GM12875 (cell line): ENCODE results near the gene IP6K1.
A peak's percentile ranks its signal among the peaks of the same experiment; 100 is the strongest.

Experiments used
- H3K4me3 ChIP-seq: one replicate; pipeline ENCODE4 v1.5.1; 2011; ENCODE audit warnings: low read depth, low read length, control low read depth
- TF ChIP-seq, protein P1 (sequence below): IDR thresholded peaks from 2 replicates; pipeline ENCODE4 v1.5.1; 2011; ENCODE audit warnings: low read depth, mild to moderate bottlenecking, control low read depth, inconsistent platforms, low read length, moderate library complexity, borderline replicate concordance; ENCODE audit not compliant: insufficient read depth

Gene IP6K1

DNA sequence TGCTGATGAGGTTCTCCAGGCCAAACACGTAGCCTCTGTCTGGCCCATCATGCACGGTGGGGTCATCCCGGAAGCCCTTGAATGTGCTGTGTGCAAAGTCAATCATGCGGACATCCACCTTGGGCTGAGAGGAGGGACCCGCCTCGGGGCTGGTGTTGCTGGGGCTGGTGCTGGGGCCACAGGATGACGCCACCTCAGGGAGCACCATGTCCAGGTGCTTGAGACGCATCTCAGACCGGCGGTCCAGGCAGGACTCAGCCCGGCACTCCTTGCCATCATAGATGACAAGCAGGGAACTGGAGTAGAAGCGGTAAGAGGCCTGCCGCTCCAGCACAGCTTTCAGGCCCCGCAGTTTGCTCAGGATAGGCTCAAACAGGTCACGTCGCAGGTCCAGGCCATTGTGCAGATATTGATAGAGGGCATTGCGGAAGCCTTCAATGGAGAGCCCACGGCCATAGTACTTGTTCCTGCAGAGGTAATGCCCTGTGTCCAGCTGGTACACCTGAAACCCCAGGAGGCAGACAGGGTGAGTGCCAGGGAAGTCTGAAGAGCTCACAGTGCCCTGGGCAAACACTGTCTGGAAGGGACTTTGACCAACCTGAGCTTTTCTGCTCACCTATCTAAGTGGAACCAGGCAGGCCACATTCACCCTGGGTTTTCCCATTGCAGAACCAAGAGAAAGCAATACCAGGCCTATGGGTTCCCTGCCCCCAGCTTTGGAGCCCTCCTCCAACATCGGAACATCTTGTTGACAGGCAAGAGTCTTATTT, 59.0 kb downstream of the IP6K1 start:
- TF ChIP-seq, protein P1, sequence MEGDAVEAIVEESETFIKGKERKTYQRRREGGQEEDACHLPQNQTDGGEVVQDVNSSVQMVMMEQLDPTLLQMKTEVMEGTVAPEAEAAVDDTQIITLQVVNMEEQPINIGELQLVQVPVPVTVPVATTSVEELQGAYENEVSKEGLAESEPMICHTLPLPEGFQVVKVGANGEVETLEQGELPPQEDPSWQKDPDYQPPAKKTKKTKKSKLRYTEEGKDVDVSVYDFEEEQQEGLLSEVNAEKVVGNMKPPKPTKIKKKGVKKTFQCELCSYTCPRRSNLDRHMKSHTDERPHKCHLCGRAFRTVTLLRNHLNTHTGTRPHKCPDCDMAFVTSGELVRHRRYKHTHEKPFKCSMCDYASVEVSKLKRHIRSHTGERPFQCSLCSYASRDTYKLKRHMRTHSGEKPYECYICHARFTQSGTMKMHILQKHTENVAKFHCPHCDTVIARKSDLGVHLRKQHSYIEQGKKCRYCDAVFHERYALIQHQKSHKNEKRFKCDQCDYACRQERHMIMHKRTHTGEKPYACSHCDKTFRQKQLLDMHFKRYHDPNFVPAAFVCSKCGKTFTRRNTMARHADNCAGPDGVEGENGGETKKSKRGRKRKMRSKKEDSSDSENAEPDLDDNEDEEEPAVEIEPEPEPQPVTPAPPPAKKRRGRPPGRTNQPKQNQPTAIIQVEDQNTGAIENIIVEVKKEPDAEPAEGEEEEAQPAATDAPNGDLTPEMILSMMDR: no peak
- no peak overlapping the region for H3K4me3 ChIP-seq

DNA sequence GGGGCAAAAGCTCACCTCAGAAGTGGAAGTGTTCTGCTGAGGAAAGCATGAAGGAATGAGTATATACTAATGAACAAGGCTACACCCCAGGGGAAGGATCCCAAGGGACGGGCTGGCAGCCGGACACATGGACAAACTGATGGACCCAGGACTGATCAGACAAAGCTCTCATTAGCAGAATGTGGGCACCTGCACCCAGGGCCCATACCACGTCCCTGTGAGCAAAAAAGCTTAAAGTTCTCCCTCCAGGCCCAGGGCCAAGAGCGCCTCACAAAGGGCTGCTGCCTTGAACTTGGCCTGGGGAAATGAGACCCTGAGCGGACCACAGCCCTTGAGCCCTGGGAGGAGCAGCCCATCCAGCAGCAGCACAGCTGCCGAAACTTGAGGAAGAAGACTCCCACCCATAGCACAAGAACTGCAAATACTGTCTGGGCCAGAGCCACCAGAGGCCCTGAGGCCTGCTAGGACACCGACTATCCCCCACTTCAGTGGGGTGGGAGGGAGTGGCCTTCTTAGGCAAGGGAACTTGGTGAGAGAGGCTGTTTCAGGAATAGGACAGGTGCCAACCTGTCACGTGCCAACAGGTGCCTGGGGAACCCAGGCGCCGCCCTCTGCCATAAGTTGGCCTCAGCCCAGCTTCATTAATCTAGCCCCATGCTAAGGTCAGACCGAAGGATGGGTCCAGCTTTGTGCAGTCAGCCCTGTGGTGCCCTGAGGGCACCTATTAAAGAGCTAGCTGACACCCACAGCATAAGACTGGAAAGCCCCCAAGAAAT, 60.2 kb downstream of the IP6K1 start:
- no peak overlapping the region for H3K4me3 ChIP-seq
- TF ChIP-seq, protein P1: no peak

DNA sequence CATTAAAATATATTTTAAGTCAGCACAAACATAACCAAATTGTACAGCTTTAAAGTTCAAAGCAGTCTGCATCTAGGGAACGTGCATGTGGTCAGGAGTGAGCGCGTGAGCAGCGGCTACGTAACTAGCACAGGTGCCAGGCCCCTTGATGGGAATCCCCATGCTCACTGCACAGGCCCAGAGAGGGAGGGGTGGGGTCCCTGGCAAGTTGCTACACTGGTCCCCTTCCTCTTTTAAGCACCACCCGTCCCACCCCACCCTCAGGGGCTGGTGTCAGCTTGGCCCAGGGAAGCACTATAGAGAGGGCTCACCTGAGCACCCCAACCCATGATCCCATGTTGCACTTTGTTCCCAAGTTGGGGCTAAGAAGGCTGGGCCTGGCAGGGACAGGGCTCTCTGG, 61.8 kb downstream of the IP6K1 start:
- H3K4me3 ChIP-seq: peak overlapping the region; percentile 67
- TF ChIP-seq, protein P1: no peak

DNA sequence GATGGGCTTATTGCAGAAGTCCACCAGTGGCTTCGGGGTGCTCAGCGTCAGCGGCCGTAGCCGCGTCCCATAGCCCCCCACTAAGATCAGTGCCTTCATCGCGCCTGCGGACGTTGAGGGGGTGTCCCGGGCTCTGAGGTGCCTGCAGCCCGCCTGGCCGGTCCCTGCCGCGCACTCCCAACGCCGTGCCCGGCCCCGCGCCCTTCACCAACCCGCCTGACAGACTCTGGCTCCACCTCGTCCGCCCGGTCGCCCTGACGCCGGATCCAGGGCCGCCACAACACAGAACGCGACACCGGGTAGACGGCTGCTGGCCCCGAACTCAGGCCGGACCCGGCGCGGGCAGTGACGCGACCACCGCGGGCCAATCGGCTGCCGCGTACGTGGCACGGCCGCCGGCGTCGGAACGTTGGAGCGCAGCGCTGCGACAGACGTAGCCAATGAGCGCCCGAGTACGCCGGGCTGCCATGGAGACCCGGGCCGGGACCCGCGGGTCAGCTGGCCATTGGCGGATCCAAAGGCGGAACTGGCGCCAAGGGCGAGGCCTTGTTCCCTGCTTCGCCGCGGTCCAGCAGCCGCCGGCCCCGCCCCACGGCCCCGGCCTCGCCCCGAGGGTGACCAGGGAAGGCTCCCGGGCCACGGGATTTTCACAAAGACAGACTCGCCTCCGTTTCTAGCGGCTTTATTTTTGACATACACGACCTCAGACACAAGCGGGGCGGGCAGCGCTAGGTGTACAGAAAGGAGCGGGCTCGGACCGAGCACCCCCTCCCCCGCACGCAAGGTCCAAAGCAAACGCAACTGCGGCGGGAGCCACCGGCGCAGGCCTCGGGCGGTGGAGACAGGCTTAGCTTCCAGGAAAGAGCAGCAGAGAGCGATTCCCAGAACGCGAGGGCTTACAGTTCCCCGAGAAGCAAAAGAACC, 62.5 kb downstream of the IP6K1 start, which contains the start of gene GMPPB:
GMPPB (minus strand) TSS at position 324 of the 924 bp plus-strand sequence; CDS start at position 99, 225 bp downstream.
- peak within 1 kb of the TSS; percentile 100 for H3K4me3 ChIP-seq
- TF ChIP-seq, protein P1: no peak

DNA sequence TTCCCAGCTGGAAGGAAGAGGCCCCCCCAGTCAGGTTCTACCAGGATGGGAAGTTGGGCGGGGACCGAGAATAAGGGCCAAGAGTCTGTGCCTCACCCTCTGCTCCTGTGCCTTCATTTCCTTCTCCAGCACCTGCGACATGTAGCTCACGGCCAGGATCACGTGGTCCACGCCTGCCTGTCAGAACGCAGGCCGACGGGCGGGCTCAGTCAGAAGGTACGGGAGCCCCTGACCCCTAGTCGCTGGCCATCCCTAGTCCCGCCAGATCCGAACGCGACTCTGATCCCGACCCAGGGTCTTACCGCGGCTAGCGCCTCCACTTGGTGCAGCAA, 63.1 kb downstream of the IP6K1 start:
- TF ChIP-seq, protein P1: no peak
- peak overlapping the region; percentile 100 for H3K4me3 ChIP-seq

DNA sequence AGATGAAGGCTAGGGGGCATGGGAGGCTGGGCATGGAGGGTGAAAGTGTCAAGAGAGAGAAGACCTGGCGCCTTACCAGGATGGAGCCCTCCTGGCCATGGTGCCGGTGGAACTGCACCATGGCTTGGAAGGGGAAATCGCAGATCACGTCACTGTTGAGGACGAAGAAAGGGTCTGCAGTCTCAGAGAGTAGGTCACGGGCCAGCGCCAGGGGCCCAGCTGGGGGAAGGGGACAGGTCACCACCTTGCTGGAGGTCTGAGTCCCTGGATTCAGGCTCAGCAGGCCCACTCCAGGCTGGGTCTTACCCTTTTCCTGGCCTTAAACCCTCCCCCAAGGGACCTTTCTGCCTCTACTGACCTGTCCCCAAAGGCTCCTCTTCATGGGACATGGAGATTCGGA, 63.4 kb downstream of the IP6K1 start:
- H3K4me3 ChIP-seq: peak overlapping the region; percentile 100
- TF ChIP-seq, protein P1: no peak
